Stimulated activated CD4-positive, alpha-beta T cell treated with anti-CD3 and anti-CD28 coated beads, Interleukin-15, amount 100 ng/mL, for 1 hour (primary cell): ENCODE measurements around the gene EXOSC5.
"Not testable (repeated sequence)": the region's sequence is repeated elsewhere in the genome, so short reads cannot be mapped to it uniquely, and the experiment has no call there.

Experiments
- DNase-seq, 2 donors: peaks; one replicate each; pipeline ENCODE4 v3.0.0-alpha.2; 2020; ENCODE audit warnings: low read depth in 1 of 2, low spot score in 1 of 2

EXOSC5 gene

GRCh38 chr19:41351339-41352245, 45.6 kb downstream of the EXOSC5 start:
- peak; percentile 57 to 73 for DNase-seq

- DNase-seq, result no peak
Measured at GRCh38 chr19:41350735-41351338, 46.3 kb downstream of the EXOSC5 start.

- DNase-seq, result not testable (repeated sequence)
Measured at GRCh38 chr19:41346916-41347315, 50.2 kb downstream of the EXOSC5 start.

- no peak for DNase-seq
Measured at GRCh38 chr19:41344162-41344561, 53.0 kb downstream of the EXOSC5 start.

- no peak for DNase-seq
Measured at GRCh38 chr19:41341669-41342490, 55.3 kb downstream of the EXOSC5 start.

- DNase-seq, result no peak
Measured at GRCh38 chr19:41339936-41340335, 57.2 kb downstream of the EXOSC5 start.
